ENCODE data around the gene MSMO1. TPM values are rescaled to one million over a fixed set of nuclear protein-coding genes. Genes with fewer than 3 reads are reported as not detected.

The MSMO1 gene
- total and polyA plus RNA-seq, 2 experiments from 2014 or later, result 145 to 272 TPM

DNA sequence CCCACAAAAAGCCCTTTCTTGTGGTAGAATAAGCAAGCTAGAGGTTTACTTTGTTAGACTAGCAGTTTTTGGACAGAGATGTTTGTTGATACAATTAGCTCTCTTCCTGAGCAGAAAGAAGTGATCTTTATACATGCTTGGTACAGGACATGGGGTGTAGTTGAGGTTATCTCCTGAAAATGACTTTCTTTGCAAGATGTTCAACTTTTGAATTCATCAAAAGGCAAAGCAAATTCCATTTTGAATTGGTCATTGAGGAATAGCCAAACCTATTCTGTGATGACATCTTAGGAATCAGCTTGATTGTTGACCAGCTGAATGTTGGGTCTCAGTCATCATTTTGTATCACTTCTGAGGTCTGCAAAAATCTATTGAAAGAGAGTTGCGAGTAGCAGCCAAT is 55.2 kb downstream of the MSMO1 start (continued):
- TF ChIP-seq, protein P1, sequence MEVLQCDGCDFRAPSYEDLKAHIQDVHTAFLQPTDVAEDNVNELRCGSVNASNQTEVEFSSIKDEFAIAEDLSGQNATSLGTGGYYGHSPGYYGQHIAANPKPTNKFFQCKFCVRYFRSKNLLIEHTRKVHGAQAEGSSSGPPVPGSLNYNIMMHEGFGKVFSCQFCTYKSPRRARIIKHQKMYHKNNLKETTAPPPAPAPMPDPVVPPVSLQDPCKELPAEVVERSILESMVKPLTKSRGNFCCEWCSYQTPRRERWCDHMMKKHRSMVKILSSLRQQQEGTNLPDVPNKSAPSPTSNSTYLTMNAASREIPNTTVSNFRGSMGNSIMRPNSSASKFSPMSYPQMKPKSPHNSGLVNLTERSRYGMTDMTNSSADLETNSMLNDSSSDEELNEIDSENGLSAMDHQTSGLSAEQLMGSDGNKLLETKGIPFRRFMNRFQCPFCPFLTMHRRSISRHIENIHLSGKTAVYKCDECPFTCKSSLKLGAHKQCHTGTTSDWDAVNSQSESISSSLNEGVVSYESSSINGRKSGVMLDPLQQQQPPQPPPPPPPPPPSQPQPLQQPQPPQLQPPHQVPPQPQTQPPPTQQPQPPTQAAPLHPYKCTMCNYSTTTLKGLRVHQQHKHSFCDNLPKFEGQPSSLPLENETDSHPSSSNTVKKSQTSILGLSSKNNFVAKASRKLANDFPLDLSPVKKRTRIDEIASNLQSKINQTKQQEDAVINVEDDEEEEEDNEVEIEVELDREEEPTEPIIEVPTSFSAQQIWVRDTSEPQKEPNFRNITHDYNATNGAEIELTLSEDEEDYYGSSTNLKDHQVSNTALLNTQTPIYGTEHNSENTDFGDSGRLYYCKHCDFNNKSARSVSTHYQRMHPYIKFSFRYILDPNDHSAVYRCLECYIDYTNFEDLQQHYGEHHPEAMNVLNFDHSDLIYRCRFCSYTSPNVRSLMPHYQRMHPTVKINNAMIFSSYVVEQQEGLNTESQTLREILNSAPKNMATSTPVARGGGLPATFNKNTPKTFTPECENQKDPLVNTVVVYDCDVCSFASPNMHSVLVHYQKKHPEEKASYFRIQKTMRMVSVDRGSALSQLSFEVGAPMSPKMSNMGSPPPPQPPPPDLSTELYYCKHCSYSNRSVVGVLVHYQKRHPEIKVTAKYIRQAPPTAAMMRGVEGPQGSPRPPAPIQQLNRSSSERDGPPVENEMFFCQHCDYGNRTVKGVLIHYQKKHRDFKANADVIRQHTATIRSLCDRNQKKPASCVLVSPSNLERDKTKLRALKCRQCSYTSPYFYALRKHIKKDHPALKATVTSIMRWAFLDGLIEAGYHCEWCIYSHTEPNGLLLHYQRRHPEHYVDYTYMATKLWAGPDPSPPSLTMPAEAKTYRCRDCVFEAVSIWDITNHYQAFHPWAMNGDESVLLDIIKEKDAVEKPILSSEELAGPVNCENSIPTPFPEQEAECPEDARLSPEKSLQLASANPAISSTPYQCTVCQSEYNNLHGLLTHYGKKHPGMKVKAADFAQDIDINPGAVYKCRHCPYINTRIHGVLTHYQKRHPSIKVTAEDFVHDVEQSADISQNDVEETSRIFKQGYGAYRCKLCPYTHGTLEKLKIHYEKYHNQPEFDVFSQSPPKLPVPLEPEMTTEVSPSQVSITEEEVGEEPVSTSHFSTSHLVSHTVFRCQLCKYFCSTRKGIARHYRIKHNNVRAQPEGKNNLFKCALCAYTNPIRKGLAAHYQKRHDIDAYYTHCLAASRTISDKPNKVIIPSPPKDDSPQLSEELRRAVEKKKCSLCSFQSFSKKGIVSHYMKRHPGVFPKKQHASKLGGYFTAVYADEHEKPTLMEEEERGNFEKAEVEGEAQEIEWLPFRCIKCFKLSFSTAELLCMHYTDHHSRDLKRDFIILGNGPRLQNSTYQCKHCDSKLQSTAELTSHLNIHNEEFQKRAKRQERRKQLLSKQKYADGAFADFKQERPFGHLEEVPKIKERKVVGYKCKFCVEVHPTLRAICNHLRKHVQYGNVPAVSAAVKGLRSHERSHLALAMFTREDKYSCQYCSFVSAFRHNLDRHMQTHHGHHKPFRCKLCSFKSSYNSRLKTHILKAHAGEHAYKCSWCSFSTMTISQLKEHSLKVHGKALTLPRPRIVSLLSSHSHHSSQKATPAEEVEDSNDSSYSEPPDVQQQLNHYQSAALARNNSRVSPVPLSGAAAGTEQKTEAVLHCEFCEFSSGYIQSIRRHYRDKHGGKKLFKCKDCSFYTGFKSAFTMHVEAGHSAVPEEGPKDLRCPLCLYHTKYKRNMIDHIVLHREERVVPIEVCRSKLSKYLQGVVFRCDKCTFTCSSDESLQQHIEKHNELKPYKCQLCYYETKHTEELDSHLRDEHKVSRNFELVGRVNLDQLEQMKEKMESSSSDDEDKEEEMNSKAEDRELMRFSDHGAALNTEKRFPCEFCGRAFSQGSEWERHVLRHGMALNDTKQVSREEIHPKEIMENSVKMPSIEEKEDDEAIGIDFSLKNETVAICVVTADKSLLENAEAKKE (CRISPR knock-in tag; IDR thresholded peaks at IDR 0.05), result no peak
- TF ChIP-seq ZNF331 (CRISPR knock-in tag; IDR thresholded peaks at IDR 0.05; ENCODE audit: low read depth) (no peak), EZH2phosphoT487 (IDR thresholded peaks at IDR 0.05; ENCODE audit: unreplicated experiment) (no peak), ZNF114 (CRISPR knock-in tag; IDR thresholded peaks at IDR 0.05) (no peak), JUNB (IDR thresholded peaks at IDR 0.05; ENCODE audit: unreplicated experiment) (no peak), POLR2AphosphoS5 (IDR thresholded peaks at IDR 0.05; ENCODE audit: low read depth) (no peak), NANOG (IDR thresholded peaks at IDR 0.05; ENCODE audit: borderline replicate concordance) (no peak), STAT1 (IDR thresholded peaks at IDR 0.05; ENCODE audit: unreplicated experiment) (no peak)
- TF ChIP-seq, protein P2, sequence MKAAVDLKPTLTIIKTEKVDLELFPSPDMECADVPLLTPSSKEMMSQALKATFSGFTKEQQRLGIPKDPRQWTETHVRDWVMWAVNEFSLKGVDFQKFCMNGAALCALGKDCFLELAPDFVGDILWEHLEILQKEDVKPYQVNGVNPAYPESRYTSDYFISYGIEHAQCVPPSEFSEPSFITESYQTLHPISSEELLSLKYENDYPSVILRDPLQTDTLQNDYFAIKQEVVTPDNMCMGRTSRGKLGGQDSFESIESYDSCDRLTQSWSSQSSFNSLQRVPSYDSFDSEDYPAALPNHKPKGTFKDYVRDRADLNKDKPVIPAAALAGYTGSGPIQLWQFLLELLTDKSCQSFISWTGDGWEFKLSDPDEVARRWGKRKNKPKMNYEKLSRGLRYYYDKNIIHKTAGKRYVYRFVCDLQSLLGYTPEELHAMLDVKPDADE (IDR thresholded peaks at IDR 0.05), result no peak

DNA sequence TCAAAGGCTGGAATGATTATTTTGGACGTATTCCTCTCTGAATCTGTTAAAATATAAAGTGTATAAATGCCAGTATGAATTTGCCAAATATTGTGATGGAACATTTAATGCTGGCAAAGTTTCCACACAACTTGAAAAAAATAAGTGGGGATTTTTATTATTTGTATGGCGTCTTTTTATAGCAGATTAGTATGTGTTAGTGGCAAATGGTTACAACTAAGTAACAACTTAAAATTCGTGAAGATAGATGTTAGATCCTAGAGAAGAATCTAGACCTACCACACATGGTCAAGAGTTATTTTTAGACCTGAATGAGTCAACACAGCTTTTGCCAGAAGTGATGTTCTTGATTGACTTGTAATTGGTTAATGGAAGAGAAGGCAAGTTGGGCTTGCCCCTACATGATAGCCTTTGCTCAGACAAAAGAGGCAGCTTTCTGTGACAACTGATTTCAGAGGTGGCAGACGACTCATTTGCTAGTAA is 56.2 kb downstream of the MSMO1 start:
- Histone ChIP-seq H3K79me2 (replicated peaks; ENCODE audit: insufficient read depth) (no peaks in the 10 kb centered on the region), H3K27me3 (ENCODE audit: insufficient read depth) (peaks cover 20% of the 10 kb centered on the region), H3K4me3 (no peak overlapping the region), H3K9me2 (ENCODE audit: insufficient read depth) (no peaks in the 10 kb centered on the region), H3F3A (replicated peaks; ENCODE audit: low read depth) (no peaks in the 10 kb centered on the region), H4K20me1 (replicated peaks; ENCODE audit: insufficient read depth) (no peaks in the 10 kb centered on the region), H3K4me2 (no peak overlapping the region), H3K4me1 (ENCODE audit: insufficient read depth) (peaks cover 12% of the 10 kb centered on the region), H3K36me3 (ENCODE audit: insufficient read depth) (no peaks in the 10 kb centered on the region), H3K27ac (ENCODE audit: low read depth) (no peak overlapping the region), H2AFZ (no peak overlapping the region)
- Mint-ChIP-seq H3K36me3 (ENCODE audit: low read depth) (no peaks in the 10 kb centered on the region), H3K9me3 (no peaks in the 10 kb centered on the region), H3K27ac (no peak overlapping the region), H3K4me1 (peaks cover 31% of the 10 kb centered on the region), H3K4me3 (no peak overlapping the region), H3K27me3 (ENCODE audit: insufficient read depth, low read depth, poor library complexity) (peaks cover 9% of the 10 kb centered on the region)
- DNase-seq (ENCODE audit: low spot score) (no peak), ATAC-seq (no peak)
- TF ChIP-seq ZNF331 (CRISPR knock-in tag; IDR thresholded peaks at IDR 0.05; ENCODE audit: low read depth), result no peak
- TF ChIP-seq POLR2AphosphoS5 (IDR thresholded peaks at IDR 0.05; ENCODE audit: low read depth), result no peak
- TF ChIP-seq, protein P2 (IDR thresholded peaks at IDR 0.05), result no peak
- TF ChIP-seq, protein P3, sequence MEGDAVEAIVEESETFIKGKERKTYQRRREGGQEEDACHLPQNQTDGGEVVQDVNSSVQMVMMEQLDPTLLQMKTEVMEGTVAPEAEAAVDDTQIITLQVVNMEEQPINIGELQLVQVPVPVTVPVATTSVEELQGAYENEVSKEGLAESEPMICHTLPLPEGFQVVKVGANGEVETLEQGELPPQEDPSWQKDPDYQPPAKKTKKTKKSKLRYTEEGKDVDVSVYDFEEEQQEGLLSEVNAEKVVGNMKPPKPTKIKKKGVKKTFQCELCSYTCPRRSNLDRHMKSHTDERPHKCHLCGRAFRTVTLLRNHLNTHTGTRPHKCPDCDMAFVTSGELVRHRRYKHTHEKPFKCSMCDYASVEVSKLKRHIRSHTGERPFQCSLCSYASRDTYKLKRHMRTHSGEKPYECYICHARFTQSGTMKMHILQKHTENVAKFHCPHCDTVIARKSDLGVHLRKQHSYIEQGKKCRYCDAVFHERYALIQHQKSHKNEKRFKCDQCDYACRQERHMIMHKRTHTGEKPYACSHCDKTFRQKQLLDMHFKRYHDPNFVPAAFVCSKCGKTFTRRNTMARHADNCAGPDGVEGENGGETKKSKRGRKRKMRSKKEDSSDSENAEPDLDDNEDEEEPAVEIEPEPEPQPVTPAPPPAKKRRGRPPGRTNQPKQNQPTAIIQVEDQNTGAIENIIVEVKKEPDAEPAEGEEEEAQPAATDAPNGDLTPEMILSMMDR (conservative IDR thresholded peaks at IDR 0.05; ENCODE audit: low read depth in 2 of 2), result no peak
- no peak for TF ChIP-seq EZH2phosphoT487 (IDR thresholded peaks at IDR 0.05; ENCODE audit: unreplicated experiment)

Measured in GM23338 (cell line).